GM21515 (cell line): Measurements from ENCODE around the gene TBC1D1.

ENCODE experiments used
- ATAC-seq: cut with Tn5 transposase; IDR thresholded peaks from one replicate; pipeline ENCODE4 v1.9.1; 2021; ENCODE audit not compliant: unreplicated experiment

Gene TBC1D1

GRCh38 chr4:38184404-38184803 is 293.5 kb downstream of the TBC1D1 start:
- ATAC-seq: no peak

GRCh38 chr4:38185406-38186144 is 294.7 kb downstream of the TBC1D1 start:
- ATAC-seq: no peak

- no peak for ATAC-seq
These were observed 297.3 kb downstream of the TBC1D1 start for GRCh38 chr4:38188136-38188535.

GRCh38 chr4:38188631-38189101 is 297.8 kb downstream of the TBC1D1 start:
- ATAC-seq: no peak
